IPS-18c (cell line): ENCODE results near the gene SH3PXD2A.

Source experiments
- H3K4me3 ChIP-seq: 2 replicates; pipeline ENCODE4 v1.7.0; 2013; ENCODE audit warnings: low read depth, mild to moderate bottlenecking, low read length, moderate library complexity; ENCODE audit not compliant: insufficient read depth
- H3K9me3 ChIP-seq: one replicate; pipeline ENCODE4 v1.6.1; 2013; ENCODE audit warnings: mild to moderate bottlenecking, low read length, moderate library complexity; ENCODE audit not compliant: control insufficient read depth, insufficient read depth

The SH3PXD2A gene

DNA sequence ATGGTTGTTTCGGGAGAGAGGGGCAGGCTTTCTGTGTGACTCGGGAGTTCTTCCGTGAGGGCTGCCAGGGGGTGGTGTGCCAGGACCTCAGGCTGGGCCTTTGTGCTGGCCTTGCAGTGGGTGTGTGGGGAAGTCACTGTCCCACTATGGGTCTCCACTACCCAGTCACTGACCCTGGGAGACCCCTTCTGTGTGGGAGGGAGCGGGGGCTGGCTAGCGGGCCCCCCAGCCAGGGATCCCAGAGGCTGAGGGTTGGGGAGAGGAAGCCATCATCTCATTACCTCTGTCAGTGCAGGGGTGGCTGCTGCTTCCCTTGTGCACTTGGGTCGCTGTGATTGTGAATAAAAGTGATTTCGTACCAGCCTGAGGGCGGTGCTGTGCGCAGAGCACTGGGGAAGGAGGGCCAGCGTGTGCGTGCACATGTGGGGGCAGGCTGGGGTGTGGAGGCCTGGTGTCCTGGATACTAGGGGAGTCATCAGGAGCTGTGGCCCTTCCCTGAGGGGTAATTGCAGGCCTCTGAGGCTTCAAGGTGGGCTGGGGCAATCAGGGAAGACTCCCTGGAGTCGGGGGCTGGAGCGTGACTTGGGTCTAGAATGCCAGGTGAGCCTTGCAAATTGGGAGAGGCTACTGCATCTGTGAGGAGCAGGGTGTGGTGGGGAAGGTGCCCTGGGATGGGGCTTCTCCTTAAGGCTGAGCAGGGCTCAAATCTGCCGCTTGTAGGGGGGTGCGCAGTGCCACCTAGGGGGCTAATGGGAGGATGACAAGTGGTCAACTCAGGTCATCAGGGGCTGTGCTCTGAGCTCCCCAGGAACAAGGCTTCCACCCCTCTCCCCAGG lies 263.0 kb downstream of the SH3PXD2A start:
- Histone ChIP-seq H3K4me3 (no peak overlapping the region), H3K9me3 (no peaks in the 10 kb centered on the region)

DNA sequence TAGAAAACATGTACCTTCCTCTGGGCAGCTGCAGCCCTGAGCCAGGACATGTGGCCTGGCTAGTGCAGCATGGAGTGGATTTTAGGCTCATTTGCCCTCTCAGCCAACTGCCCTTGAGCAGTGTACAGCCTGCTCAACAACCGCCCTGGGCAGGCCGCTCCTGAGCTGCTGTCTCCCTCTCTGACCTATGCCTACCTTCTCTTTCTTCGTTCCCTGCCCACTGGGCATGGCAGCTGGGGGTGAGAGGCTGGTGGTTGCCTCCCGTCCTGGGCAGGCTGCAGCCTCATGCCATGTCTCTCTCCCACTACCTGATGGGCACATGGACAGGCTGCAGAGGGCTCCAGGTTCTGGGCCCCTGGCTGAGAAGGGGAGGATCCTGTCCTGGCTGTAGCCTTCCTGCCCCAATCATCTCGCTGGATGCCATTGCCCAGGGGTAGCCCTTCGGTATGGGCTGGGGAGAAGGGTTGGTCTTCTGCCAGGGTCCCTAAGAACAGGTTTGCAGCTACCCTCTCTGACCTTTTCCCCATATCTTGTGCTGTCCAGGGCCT lies 264.6 kb downstream of the SH3PXD2A start:
- Histone ChIP-seq H3K4me3 (no peak overlapping the region), H3K9me3 (no peaks in the 10 kb centered on the region)

DNA sequence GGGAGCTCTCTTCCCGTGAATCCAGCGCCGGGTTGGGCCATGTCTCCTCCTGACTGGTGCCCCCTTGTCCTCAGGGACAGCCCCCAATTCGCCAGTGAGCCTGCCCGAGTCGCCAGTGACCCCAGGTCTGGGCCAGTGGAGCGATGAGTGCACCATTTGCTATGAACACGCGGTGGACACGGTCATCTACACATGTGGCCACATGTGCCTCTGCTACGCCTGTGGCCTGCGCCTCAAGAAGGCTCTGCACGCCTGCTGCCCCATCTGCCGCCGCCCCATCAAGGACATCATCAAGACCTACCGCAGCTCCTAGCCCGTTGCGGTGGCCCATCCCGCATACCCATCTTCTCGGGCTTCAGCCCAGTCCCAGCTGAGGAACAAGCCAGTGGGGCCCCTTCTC lies 265.3 kb downstream of the SH3PXD2A start:
- no peak overlapping the region for H3K4me3 ChIP-seq
- H3K9me3 ChIP-seq = no peaks in the 10 kb centered on the region

DNA sequence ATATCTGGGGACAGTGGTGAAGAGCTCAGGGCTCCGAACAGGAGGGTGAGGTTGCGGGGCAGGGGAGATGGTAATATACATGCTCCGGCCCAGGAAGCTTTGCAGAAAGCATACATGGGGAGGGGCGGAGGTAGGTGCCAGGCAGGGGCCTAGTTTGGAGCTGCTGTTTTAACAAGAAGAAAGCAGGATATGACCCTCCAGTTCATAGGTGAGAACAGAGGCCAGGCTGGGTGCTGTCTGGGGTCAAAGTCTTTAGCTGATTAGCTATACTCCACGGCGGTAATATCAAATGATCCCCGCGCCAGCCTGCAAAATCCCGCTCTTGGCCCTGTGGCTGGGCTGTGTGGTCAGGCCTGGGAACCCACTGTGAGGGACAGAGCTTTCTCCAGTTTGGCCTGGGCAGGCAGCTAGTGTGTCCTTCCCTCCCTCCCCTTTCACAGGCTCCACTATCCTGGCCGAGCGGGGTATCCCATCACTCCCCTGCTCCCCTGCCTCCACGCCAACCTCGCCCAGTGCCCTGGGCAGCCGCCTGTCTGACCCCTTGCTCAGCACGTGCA lies 266.2 kb downstream of the SH3PXD2A start:
- no peak overlapping the region for H3K4me3 ChIP-seq

DNA sequence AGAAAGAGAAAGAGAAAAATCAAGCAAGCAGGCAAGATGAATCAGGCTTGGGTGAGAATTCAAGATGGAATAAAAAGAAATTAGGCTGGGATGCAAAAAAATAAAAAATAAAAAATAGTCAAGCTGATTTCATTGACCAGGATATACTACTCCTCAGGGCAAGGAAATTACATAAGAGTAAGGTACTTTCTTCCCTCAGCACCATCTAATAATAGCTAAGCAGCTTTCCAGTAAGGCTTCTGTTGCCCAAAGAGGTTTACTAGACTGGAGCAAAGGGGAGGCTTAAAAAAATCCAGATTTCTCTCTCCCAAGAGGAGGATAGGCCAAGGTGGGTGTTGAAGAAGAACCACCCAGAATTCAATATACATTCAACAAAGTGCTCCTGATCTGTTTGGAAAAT lies 268.3 kb downstream of the SH3PXD2A start:
- no peak overlapping the region for H3K4me3 ChIP-seq
- H3K9me3 ChIP-seq = no peaks in the 10 kb centered on the region

More for the DNA sequence above, 266.2 kb downstream of the SH3PXD2A start:
- H3K9me3 ChIP-seq = no peaks in the 10 kb centered on the region

DNA sequence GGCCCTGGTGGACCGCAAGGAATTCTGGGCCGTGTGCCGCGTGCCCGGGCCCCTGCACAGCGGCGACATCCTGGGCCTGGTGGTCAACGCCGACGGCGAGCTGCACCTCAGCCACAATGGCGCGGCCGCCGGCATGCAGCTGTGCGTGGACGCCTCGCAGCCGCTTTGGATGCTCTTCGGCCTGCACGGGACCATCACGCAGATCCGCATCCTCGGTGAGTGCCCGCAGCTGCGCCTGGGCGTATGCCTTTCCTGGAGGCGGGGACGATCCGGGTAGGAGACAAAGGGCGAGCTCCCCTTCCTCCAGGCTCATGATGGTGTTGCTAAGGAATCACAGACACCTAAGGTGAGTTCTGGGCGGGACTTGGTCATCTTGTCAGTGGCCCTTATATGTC lies 270.4 kb downstream of the SH3PXD2A start:
- H3K9me3 ChIP-seq = no peaks in the 10 kb centered on the region

DNA sequence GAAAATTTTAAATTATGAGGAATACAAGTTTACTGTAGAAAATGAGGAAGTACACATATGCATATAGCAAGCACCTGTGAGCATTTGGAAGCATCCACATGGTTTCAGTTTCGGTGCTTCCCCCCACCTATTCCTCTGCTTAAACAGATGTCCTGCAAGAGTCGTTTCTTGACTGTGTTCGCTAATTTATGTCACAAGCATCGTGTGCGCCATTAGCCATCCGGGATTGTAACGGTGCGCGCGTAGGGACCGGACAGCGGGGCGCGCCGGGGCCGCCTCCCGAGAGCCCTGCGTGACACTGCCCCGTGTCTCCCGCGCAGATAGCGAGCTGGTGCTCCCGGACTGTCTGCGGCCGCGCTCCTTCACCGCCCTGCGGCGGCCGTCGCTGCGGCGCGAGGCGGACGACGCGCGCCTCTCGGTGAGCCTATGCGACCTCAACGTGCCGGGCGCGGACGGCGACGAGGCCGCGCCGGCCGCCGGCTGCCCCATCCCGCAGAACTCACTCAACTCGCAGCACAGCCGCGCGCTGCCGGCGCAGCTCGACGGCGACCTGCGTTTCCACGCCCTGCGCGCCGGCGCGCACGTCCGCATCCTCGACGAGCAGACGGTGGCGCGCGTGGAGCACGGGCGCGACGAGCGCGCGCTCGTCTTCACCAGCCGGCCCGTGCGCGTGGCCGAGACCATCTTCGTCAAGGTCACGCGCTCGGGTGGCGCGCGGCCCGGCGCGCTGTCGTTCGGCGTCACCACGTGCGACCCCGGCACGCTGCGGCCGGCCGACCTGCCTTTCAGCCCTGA lies 271.0 kb downstream of the SH3PXD2A start:
- H3K4me3 ChIP-seq = no peak overlapping the region
- H3K9me3 ChIP-seq = no peaks in the 10 kb centered on the region

More for the DNA sequence above, 270.4 kb downstream of the SH3PXD2A start:
- H3K4me3 ChIP-seq = no peak overlapping the region

DNA sequence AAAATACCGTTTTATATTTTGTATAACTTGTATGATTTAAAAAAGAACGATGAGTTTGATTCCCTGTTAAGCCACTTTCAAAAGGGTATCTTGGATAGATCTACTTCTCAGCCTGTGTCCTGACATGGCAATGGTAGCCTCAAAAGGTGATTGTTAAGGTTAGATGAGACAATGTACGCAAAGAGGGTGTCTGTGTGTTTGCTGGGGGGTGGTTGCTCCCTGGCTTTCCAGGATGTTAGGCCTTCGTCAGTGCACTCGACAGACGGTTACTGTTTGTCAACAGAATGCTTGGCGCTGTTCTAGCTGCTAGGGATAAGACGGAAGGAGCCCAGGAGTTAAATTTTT lies 271.5 kb downstream of the SH3PXD2A start:
- H3K4me3 ChIP-seq = no peak overlapping the region
- no peaks in the 10 kb centered on the region for H3K9me3 ChIP-seq

DNA sequence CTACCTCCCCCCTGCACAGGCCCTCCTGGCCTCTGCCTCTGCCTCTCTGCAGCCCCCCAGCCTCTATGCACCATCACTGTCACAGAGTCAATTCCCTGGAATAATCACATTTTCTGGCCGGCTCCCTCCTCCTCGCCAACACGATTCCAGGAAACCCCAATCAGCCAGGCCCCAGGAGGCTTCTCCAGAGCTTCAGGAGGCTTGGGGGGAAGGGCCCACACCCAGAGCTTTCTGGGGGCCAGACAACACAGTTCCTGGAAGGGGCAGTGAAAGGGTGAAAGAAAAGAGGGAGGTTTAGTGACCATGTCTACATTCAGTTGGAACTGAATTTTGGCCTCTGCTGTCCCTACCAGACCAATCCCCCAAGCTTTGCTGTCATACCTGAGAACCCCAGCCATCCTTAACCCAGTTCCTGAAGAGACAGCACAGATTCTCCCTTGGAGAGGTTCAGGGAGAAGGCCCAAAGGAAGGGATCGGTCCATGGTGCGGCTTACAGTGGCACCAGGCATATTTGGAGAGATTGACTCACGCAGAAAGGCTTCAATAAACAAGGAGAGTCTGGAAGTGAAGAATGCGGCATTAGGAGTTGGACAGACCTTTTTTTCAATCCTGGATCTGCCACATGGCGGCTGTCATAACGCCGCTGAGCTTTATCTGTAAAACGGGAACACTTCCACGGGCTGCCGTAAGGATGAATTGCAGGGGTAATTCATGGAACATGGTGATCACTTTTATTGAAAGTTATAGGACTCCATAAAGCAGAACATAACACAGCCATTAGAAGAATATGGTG lies 272.8 kb downstream of the SH3PXD2A start:
- H3K9me3 ChIP-seq = no peaks in the 10 kb centered on the region
- H3K4me3 ChIP-seq = no peak overlapping the region

DNA sequence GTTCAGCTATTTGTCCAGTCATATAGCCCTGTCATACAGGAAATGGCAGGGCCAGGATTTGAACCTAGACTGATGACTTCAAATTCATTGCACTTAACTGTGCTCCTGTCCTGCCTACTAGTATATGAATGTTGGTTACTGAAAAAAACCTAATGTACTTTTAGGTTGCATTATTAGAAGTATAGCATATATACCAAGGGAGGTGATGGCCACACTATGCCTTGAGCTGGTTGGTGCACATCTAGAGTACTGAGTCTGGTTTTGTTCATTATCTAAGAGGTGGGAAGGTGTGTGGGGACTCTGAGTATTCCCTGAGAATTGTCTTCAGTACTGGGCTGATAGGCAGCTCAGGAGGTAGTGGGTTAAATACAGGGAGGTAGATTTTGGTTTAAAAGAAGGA lies 273.9 kb downstream of the SH3PXD2A start:
- H3K4me3 ChIP-seq = no peak overlapping the region
- no peaks in the 10 kb centered on the region for H3K9me3 ChIP-seq

DNA sequence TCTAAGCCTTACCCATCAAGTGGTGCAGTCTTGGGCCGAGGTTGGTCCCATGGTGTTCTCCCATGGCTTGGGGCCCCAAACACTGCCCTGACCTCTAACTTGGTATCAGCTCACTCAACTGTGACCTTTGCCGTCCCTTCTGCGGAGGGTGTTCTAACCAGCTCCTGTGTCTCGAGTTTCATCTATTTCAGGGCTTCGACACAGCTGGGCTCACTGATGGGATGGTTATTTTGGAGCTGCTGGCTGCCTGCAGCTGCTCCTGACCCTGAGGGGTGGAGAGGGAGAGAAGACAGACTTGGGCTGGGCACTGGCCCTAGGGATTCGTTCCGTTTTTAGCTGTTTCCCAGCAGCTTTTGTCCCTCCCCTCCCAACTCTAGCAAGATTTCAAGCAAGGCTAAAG lies 274.9 kb downstream of the SH3PXD2A start:
- no peak overlapping the region for H3K4me3 ChIP-seq
- no peaks in the 10 kb centered on the region for H3K9me3 ChIP-seq

DNA sequence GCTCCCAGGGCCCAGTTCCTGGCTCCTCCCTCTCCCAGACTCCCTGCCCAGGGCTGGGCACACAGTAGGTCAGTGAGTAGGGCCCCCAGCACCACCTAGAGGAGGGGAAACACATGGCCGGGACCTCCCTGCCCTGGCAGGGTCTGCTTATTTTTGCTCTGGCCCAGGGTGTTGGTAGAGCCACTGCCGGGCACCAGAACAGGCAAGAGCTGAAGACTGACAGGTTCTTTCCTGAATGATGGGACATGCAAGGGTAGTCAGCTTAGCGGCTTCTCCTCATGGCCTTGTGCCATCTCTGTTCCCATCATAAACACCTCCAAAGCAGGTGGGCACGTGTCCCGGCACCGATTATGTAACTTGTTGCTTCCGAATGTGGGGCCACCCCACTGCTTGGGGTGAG lies 275.4 kb downstream of the SH3PXD2A start:
- no peak overlapping the region for H3K4me3 ChIP-seq

DNA sequence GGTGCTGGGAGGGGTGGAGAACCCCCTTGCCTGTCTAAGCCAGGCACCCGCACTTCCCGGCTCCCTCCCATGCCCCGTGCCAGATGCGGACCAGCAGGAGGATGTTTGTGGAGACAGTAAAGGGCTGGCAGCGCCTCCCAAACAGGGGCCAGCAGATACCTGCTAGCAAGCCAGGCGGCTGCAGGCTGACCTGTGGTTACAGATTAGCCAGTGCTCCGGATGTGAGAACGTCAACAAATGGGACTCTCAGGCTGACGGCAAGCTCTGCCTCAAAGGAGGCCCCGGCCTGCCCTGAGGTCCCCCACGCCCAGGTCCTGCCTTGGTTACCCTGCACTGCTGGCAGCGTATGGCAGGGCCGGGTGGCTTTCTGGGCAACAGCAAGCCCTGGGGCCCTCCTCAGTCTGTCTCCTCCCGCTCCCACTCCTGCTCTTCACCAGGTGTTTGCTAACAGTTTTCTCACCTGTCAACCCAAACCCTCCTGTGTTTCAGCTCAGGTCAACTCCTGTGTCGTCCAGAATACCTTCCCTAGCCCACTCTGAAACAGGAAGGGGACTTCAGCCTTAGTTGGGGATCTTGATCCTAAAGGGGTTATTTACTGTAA lies 276.5 kb downstream of the SH3PXD2A start:
- H3K9me3 ChIP-seq = no peaks in the 10 kb centered on the region
- no peak overlapping the region for H3K4me3 ChIP-seq

More for the DNA sequence above, 275.4 kb downstream of the SH3PXD2A start:
- no peaks in the 10 kb centered on the region for H3K9me3 ChIP-seq

DNA sequence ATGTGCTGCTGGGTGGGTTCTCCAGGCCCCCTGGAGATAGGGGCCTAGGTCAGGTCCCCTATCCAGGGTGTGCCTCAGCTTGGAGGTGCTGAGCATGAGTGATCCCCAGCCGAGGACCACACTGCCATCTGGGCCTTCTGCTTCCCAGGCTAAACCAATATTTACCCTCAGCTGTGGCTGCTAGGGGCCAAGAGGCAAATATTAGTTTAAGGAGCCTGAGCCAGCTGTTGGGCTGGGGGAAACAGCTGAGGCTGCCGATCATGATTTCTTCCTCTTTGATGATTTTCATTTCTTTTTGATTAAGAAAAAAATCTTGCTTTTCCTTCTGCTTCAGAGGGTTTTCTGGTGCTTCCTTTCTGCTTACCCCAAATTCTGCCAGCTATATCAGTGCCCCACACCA lies 278.5 kb downstream of the SH3PXD2A start:
- Histone ChIP-seq H3K4me3 (no peak overlapping the region), H3K9me3 (no peaks in the 10 kb centered on the region)

DNA sequence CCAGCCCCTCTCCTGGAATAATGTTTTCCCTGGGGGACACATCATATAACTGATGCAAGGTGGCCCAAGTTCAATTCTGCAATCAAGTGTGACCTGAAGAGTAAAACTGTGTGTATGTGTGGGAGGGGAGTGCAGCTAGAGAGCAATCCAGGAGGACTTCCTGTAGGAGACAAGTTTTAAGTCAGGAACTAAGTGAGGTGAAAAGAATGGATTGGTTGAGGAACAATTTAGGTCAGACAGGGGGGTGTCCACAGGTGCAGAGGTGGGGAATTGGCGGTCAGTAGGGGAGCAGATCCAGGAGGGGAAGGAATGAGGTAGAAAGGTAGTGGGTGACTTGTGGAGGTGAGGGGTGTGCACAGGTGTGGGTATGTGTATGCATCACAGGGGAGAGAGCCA lies 279.3 kb downstream of the SH3PXD2A start:
- H3K9me3 ChIP-seq = no peaks in the 10 kb centered on the region
- no peak overlapping the region for H3K4me3 ChIP-seq

DNA sequence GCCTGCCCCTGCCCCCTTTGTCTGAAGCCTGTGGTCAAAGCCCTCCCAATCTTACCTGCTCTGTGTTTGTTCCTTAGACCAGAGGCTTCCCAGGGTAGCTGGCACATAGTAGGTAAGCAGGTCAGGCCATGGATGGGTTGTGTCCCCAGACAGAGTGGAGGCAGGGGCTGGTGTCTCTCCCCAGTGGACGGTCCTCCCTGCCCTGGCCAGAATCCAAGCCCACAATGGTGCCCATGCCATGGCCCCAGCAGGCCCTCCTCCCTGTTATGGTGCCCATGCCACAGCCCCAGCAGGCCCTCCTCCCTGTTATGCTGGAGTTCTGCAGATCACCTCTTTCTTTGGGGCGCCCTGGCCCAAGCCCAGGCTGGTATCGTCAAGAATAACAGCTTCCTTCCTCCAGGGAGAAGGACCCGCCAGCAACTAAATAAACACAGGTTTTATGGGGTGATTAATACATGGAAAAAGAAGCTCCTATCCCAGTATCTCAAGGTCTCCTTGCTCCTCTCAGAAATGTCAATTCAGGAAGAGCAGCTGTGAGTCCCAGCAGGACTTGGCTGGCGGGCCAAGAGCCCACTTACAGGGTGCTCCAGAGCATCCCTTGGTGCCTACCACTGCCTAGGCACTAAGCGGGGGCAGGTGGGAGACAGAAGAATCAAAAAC lies 279.8 kb downstream of the SH3PXD2A start:
- no peak overlapping the region for H3K4me3 ChIP-seq
- no peaks in the 10 kb centered on the region for H3K9me3 ChIP-seq
